ENCODE results near the gene SSR1.
"Not testable (repeated sequence)": the region's sequence is repeated elsewhere in the genome, so short reads cannot be mapped to it uniquely, and the experiment has no call there.

DNA sequence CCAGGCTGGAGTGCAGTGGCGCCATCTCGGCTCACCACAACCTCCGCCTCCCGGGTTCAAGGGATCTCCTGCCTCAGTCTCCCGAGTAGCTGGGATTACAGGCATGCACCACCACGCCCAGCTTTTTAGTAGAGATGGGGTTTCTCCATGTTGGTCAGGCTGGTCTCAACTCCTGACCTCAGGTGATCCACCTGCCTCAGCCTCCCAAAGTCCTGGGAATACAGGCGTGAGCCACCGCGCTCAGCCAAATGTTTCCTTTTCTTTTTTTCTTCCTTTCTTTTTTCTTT is 49.5 kb downstream of the SSR1 start:
- TF ChIP-seq, protein P1, sequence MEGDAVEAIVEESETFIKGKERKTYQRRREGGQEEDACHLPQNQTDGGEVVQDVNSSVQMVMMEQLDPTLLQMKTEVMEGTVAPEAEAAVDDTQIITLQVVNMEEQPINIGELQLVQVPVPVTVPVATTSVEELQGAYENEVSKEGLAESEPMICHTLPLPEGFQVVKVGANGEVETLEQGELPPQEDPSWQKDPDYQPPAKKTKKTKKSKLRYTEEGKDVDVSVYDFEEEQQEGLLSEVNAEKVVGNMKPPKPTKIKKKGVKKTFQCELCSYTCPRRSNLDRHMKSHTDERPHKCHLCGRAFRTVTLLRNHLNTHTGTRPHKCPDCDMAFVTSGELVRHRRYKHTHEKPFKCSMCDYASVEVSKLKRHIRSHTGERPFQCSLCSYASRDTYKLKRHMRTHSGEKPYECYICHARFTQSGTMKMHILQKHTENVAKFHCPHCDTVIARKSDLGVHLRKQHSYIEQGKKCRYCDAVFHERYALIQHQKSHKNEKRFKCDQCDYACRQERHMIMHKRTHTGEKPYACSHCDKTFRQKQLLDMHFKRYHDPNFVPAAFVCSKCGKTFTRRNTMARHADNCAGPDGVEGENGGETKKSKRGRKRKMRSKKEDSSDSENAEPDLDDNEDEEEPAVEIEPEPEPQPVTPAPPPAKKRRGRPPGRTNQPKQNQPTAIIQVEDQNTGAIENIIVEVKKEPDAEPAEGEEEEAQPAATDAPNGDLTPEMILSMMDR (conservative IDR thresholded peaks at IDR 0.05; ENCODE audit: low read length): not testable (repeated sequence)
- not testable (repeated sequence) for TF ChIP-seq EZH2phosphoT487 (IDR thresholded peaks at IDR 0.05; ENCODE audit: borderline replicate concordance, low read depth, low read length)

Data from OCI-LY7 (cell line).